Measurements from ENCODE around the gene ZNF407.

ZNF407 gene

DNA sequence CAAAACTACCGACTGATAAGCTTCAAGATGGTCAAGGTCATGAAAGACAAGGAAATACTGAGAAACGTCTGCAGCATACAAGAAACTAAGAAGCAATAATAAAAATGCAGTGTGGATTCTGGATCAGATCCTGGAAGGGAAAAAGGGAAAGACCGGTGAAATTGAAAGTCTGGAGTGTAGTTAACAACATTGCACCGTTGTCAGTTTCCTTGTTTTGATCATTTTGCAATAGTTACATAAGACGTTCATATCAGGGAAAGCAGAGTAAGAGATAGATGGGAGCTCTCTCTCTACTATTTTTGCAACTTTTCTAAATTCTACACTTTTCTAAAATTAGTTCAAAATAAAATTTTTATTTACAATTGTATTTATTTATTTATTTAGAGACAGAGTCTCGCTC lies 15.0 kb upstream of the ZNF407 start:
- no peak for DNase-seq

DNA sequence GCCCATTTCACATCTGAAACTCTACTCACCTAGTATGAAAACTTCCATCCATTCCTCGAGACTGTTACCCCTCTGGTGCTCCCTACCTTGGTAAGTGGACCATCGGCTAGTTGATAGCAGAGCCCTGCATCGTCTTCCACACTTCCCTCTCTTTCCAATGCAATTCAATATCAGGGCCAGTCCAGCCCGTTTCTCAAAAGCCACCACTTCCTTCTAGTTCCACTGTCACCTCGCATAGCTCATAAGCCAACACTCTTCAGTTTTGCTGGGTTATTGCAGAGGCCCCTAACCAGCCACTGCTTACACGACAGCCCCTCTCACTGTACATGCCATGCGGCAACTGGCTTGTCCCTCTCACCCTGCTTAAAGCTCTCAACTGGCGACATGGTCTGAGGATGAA lies 10.2 kb upstream of the ZNF407 start:
- no peak for DNase-seq

DNA sequence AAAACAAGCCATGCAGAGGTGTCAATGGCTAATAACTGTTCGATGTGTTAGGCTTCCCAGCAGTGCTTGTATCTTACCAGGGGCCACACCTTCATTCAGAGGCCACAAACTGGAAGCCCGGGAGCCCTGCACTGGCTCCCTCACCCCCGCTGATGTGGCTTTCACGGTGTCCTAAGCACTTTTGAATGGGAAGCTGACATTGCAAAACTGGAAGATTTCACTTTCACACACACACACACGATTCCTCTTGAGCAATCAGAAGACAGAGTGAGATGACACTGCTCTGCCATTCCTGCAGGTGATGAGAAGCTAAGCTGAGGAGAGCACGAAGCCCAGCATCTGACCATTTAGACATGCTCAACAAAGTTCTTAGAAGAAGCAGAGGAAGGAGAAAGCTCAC lies 8.6 kb upstream of the ZNF407 start:
- peak in 1 of 2 donors; percentile 26 for DNase-seq

DNA sequence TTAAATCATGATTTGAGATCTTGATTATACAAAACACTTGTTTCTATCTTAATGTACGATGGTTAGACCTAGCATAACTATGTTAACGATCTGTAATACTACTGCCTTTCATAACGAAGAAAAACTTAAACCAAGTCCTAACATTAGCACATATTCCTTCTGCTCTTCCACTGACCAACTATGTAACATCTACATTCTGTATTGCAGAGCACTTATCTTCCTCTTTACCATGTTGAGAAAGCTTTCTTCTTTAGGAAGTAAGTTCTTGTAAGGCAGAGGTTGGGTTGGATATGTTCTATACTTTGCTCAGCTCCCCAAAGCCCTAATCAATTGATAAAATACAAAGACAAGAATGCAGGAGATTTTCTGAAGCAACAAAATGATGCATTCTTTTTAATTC lies 7.9 kb upstream of the ZNF407 start:
- DNase-seq, result no peak

DNA sequence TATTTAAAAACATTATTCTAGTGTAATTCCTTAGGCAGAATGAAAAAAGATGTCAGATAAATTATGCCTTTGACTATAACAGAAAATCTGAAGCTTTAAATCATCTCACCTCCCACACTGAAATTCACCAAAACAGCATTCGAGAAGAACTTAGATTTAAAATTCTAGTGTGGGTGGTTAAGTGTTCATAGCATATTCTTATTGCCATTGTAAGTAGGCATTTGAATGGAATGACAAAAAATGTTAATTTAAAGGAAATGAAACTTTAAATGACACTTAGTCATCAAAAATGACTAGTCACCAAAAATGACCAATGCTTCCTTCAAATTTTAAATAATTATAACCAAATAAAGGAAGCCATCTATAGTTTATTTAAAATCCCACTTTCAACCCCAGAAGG lies 7.0 kb upstream of the ZNF407 start:
- DNase-seq, result no peak

DNA sequence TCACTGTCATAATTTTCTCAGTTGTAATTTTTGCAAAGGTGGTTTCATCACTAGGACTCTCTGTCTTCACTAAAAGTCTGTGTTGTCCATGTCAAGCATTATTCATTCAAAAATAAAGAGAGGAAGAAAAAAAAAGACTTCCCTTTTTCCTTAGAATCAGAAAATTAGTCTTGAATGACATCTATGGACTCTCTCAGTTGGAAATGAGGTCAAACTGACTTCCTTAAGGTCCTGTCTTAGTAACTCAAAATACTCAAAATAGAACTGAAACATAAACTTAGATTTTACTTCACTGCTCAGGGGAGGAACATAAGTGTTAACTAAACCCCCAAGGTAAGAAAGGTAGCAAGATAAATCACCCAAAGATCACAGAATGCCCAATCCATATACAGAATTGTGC lies 2.2 kb upstream of the ZNF407 start:
- DNase-seq, result no peak

DNA sequence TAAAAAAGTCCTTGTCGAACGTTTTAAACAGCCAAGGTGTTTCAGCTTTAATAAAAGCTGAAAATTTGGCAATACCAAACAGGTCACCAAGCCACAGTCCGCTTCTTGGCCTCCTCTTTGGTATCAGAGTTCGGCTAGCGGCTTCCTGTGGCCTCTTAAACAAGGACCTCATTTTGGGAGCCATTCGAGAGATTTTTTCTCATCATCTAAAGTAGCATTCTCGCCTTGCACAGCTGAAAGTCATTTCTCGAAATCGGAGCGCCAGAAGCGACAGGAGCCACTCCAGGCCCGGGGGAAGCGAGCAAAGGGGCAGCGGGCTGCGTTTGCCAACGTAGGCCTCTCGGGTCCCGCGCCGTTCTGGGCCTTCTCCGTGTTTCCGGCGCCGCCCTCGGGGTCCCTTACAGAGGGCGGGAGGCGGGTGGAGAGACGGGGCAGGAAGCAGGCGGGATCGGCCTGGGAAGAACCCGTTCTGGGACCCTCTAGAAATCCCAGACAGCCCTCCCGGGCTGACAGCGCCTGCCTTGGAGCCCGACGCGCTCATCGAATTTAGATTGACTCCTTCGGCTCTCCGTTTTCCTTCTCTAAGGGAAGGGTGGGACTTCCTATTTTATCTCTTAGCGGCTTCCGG lies 522 bp upstream of the ZNF407 start:
- no peak for DNase-seq

DNA sequence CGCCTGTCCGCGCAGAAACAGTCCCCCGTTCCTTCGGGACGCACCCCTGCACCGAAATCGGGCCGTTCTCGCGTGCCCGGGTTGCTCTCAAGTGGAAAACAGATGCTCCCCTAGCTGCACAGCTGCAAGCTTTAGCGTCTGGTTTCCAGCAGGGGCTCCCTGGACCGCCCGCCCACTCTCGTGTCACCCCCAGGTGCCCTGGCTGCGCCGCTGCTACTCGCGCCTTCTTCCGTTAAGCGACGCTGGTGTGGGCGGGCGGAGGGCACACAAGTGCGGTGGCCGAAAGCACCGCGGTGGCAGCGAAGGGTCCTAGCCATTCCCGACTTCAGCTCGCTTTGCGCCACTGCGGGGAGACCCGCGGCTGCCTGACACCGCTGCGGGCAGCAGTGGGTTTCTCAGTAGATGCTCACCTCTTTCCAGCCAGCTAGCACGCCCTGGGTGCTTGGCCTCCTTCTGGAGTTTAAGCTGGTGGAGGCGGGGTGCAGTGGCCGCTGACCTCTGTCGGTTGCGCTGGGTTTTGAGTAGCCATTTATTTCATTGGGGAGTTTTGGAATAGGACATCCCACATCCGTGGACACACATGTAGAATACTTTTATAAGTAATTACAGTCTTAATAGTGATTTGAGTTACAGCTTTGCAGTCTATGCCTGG lies 806 bp downstream of the ZNF407 start:
- peak; percentile 64 to 68 for DNase-seq

DNA sequence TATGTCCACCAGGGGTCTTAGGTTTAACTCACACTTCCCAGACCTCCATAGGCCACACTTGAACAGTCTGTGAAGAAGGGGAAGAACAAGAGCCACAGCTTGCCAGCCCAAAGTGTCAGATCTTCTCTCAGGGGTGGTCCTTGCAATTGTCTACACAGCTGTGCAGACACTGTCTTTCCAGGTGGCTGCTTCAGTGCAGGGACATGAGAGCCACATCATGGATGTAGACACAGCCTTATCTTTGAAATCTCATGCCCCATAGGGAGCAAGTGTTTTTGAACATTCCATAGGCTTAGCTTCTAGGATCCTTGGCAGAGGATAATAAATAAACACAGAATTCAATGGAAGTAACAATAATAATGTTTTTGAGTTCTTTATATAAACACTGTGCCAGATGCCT lies 6.7 kb downstream of the ZNF407 start:
- DNase-seq, result no peak

DNA sequence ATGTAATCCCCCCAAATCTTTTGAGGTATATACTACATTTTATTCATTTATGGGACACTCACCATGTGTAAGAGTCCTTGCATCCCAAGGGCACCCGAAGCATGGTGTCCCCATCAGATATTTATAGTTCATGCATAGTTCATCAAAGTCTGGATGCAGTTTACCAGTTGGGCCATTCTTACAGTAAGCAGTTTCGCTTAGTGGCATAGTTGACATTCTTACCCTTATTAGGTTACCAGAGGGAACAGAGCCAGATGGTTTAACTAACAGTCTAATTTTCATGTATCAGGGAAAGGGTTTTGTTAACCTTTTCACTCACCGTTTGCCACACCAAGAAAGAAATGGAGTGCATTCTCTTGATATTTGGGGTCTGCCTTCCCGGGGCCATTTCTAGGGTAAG lies 7.1 kb downstream of the ZNF407 start:
- DNase-seq, result no peak

DNA sequence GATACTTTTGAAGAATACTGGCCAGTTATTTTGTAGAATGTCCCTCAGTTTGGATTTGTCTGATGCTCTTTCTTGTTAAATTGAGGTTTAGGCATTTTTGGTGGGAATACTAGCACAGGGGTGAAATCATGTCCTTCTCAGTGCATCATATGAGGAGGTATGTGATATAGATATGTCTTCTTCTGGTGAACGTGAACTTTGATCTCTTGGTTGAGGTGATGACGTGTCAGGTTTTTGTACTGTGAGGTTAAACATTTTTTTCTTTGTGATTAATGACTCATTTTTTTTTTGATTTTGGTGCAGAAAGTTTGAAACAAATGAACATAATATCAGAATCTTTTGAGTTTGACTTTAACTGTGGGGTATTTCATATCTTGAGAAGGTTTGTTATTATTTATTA lies 11.0 kb downstream of the ZNF407 start:
- DNase-seq, result no peak

DNA sequence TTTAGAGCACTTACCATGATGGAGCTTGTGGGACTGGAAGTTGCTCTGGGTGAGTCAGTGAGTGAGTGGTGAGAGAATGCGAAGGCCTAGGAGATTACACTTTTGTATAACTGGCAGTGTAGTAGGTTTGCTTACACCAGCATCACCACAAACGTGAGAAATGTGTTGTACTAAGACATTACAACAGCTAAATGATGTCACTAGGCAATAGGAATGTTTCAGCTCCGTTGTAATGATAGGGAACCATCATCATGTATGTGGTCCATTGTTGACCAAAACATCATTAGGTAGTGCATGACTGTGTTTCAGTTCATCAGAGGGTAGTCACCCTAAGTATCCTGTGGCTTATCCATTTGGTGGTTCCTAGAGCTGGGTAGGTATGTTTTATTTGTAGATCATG lies 11.9 kb downstream of the ZNF407 start:
- no peak for DNase-seq

DNA sequence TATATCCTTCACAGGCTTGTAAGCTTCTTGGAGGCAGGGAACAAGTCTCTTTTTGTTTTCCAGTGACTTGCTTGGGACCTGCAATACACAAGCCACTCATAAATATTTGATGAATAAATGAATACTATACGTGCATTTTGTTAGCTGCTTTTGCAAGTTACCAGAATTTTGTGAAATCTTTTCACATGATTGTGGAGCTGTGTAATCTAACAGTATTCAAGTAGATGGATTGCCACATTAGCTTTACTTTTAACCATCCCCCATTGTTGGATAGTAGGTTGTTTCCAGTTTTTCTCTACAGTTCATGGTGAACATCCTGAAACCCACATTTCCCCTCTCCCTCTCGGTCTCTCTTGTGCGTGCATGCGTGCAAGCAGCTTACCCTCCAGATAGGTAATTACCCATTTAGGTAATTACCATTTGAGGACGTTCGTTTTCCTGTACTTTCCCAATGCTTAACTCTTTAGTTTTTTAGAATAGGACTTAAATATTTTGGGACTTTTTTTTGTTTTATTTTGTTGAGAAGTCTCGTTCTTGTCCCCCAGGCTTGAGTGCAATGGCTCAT lies 12.5 kb downstream of the ZNF407 start:
- no peak for DNase-seq

DNA sequence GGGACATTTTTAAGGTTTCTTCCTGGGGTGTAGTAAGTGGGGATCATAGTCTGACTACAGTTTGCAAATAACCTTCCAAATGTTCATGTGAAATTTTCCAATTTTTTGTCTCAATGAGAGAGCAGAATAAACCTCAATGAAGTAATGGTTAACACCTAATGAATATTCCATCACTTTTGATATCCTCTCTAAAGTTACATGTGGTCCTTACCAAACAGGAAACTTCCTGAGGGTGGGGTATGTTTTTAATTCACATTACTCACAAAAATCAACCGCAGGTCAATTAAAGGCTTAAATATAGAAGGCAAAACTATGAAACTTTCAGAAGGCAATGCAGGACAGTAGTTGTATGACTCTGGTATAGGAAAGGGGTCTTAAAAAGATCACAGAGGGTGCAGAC lies 13.2 kb downstream of the ZNF407 start:
- no peak for DNase-seq

DNA sequence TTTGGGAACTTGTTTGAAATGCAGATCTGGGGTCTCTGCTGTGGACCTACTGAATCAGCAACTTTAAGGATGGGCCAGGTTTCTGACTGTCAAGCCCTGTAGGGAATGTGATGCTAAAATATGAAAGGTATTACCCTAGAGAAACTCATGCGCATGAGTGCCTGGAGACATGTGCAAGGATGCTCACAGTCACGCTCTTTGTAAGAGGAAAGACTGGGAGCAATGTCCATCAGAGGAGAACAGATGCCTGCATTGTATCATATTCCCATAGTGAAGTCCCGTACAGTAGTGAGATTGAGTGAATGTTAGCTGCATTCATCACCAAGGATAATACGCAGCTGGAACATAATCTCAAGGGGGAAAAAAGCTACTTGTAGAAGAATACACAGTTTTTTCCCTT lies 14.1 kb downstream of the ZNF407 start:
- DNase-seq, result no peak

DNA sequence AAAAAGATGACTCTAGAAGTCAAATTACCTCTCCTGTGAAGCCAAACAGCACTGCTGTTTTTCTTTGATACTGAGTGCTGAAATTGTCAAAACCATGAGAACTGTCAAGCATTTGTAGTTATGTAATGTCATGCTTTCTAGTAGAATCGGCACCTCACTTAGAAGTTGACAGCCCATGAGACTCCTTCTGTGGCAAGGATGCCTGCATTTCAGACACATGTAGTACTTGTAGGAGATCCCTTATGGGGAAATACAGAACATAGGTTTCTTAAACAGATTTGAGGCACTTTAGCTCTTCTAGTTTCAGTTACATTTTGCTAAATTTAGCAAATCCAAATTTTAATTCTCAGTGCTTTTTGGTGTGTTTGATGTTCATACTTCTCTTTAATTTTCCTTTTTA lies 15.7 kb downstream of the ZNF407 start:
- DNase-seq, result no peak

DNA sequence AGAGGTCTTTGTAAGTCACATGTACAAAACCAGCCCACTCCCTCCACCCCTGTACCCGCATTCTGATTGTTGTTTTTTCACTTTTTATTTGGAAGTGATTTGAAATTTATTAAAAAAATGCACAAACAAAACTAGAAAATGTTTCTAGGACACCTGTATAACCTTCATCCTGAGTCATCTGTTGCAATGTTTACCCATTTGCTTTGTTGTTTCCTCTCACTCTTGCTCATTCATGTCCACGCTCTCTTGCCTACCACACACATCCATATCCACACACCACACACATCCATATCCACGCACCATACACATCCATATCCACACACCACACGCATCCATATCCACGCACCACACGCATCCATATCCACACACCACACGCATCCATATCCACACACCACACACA lies 18.8 kb downstream of the ZNF407 start:
- DNase-seq, result no peak

DNA sequence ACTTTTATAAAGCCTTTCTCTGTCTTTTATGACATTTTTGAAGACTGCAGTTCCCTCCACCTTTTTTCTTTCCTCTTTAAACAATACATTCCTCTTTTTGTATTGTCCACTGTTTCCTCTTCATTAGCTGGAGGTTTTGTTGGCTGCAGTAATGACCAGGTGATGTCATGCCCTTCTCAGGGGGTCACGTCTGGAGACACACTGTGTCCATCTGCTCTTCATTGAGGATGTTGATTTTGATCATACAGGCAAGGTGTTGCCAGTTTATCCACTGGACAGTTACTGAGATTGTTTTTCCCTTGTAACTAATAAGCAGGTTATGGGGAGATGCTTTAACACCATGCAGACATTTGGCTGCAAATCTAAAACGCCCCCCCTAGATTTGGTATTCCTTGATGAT lies 19.8 kb downstream of the ZNF407 start:
- no peak for DNase-seq

DNA sequence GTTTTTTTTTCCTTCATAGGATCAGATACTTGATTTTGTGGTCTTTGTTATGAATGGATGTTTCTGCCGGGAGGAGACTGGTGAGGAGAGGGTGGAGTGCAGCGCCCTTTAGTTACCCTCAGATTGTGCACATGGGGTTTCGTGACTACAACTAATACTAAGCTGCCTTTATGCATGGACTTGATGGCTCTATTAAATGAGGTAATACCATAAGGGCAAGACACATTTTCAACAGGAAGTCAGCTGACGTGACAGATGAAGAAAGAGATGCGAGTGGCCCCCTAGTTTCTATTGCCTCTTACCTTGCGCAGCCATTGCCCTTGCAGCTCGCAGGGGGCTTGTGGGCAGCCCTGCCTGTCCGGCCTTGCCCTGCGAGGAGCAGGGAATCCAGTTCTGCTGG lies 24.4 kb downstream of the ZNF407 start:
- DNase-seq, result no peak

DNA sequence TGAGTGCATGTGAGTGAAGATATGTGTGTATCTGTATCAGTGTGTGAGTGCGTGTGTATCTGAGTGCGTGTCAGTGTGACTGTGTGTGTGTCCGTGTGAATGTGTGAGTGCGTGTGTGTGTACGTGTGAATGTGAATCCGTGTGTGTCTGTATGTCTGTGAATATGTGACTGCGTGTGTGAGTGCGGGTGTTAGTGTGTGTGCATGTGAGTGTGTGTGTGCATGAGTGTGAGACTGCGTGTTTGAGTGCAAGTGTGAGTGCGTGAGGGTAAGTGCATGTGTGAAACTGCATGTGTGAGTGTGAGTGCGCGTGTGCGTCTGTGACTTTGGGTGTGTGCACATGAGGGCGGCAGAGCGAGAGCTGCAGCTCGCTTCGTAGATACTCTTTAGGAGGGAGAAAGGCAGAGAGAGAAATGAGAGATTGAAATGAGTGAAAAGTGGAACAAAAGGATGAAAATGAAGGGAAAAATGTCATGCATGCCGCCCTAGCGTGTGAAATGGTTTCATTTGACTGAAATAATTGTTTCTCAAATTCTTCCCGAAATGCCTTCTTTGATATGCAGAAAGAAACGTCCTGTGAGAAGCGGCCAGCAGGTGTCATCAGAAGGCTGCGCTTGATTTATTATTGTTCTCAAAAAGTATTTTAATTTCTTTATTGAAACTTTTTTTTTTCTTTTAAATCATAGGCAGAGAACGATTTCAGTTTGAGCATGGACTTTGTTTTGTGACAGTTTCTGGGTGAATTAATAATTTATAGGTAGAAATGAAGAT lies 25.6 kb downstream of the ZNF407 start:
- peak in 1 of 2 donors; percentile 40 for DNase-seq

DNA sequence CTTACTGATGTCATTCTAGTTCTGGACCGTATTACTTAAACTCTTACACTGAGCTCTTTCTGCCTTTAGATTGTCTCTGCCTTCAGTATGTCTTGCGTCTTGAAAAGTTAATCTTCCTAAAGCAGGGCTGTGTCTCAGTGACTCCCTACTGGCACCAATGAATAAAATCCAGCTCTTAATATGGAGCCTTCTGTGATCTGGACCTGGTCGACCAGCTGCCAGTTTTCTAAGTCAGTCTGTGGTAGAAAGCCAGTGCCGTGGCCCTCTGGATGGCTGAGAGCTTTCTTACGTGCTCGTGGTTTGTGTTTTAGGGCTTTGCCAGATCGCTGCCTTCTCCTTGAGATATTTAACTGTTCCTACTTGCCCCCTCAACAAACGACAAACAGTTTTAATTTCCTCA lies 26.8 kb downstream of the ZNF407 start:
- DNase-seq, result no peak

DNA sequence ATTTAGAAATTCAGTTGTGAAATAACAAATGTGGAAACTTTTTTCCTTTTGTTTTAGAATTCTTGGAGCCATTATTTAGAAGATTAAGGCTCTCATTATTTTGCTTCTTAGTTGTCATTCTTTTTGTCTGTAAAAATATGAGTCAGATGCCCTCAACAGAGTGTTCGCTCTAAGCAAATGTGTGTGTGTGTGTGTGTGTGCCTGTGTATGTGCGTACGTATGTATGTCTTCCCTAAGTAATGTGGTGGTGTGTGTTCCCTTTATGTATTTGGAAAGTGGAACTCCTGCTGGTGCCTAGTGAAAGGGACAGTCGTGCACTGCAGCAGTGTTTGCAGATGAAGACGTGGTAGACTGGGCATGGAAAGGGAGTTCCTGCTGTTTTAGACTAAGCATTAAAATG lies 27.5 kb downstream of the ZNF407 start:
- DNase-seq, result no peak

DNA sequence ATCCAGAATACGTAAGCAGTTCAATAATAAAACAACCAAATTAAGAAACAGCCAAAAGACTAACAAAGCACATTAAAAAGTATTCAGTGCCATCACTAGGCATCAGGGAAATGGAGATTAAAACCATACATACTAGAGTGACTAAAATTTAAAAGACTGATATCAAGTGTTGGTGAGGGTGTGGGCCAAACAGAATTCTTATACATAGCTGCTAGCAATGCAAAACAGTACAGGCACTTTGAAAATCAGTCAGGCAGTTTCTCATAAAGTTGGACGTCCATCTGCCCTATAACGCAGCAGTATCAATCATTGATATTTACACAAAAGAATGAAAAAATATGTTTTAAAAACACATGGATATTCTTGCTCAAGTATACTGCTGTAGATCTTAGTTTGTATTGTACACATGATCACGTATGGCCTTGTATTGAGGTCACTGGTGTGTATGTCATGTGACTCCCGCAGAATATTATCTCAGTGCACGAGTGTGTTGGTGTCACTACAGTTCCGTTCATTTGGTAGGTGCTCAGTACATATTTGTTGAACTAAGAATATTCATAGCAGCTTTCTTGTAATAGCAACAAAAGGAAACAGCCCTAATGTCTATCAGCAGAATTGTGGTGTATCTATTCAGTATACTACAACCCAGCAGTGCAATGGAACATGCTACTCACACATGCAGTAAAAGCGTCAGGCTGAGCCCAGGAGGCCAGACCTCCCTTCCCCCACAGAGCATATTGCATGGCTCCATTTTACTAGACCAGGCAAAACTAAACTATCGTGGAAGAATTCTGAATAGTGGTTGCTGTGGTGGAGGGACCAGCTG lies 28.6 kb downstream of the ZNF407 start:
- no peak for DNase-seq

Measured in CD4-positive, alpha-beta T cell treated with Interferon alpha-2 for 1 hour (primary cell).